Measurements from ENCODE around the gene C1QTNF6. TPM values are rescaled to one million over a fixed set of nuclear protein-coding genes. Genes with fewer than 3 reads are reported as not detected.

C1QTNF6 gene
- polyA plus RNA-seq, 1 donor from 2014 or later = 5.3 TPM

- no peaks in the 10 kb centered on the region for H4K20me1 ChIP-seq (ENCODE audit: insufficient read depth)
- no peaks in the 10 kb centered on the region for H3K36me3 ChIP-seq (ENCODE audit: insufficient read depth, low read length)
- no peaks in the 10 kb centered on the region for H3K9me2 ChIP-seq (ENCODE audit: insufficient read depth, low read length)
- no peaks in the 10 kb centered on the region for H3K79me2 ChIP-seq (replicated peaks; ENCODE audit: insufficient read depth, low read length)
- H3K9me3 ChIP-seq (ENCODE audit: low read length) = no peaks in the 10 kb centered on the region
- H2AFZ ChIP-seq (ENCODE audit: low read depth, low read length) = no peak overlapping the region
- H3K9ac ChIP-seq (ENCODE audit: low read length) = no peak overlapping the region
- TF ChIP-seq EZH2 (IDR thresholded peaks at IDR 0.05; ENCODE audit: borderline replicate concordance, insufficient read depth, low read length, poor library complexity, severe bottlenecking) (no peak), RAD21 (conservative IDR thresholded peaks at IDR 0.05) (no peak), TAF1 (IDR thresholded peaks at IDR 0.05; ENCODE audit: low read depth) (no peak), POLR2AphosphoS5 (IDR thresholded peaks at IDR 0.05) (no peak), SMC3 (conservative IDR thresholded peaks at IDR 0.05; ENCODE audit: poor library complexity) (no peak), EP300 (conservative IDR thresholded peaks at IDR 0.05; ENCODE audit: poor library complexity, severe bottlenecking) (no peak), MXI1 (conservative IDR thresholded peaks at IDR 0.05; ENCODE audit: poor library complexity, severe bottlenecking) (no peak)
- TF ChIP-seq, protein P1, sequence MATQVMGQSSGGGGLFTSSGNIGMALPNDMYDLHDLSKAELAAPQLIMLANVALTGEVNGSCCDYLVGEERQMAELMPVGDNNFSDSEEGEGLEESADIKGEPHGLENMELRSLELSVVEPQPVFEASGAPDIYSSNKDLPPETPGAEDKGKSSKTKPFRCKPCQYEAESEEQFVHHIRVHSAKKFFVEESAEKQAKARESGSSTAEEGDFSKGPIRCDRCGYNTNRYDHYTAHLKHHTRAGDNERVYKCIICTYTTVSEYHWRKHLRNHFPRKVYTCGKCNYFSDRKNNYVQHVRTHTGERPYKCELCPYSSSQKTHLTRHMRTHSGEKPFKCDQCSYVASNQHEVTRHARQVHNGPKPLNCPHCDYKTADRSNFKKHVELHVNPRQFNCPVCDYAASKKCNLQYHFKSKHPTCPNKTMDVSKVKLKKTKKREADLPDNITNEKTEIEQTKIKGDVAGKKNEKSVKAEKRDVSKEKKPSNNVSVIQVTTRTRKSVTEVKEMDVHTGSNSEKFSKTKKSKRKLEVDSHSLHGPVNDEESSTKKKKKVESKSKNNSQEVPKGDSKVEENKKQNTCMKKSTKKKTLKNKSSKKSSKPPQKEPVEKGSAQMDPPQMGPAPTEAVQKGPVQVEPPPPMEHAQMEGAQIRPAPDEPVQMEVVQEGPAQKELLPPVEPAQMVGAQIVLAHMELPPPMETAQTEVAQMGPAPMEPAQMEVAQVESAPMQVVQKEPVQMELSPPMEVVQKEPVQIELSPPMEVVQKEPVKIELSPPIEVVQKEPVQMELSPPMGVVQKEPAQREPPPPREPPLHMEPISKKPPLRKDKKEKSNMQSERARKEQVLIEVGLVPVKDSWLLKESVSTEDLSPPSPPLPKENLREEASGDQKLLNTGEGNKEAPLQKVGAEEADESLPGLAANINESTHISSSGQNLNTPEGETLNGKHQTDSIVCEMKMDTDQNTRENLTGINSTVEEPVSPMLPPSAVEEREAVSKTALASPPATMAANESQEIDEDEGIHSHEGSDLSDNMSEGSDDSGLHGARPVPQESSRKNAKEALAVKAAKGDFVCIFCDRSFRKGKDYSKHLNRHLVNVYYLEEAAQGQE (IDR thresholded peaks at IDR 0.05; ENCODE audit: borderline replicate concordance) = no peak
- TF ChIP-seq, protein P2, sequence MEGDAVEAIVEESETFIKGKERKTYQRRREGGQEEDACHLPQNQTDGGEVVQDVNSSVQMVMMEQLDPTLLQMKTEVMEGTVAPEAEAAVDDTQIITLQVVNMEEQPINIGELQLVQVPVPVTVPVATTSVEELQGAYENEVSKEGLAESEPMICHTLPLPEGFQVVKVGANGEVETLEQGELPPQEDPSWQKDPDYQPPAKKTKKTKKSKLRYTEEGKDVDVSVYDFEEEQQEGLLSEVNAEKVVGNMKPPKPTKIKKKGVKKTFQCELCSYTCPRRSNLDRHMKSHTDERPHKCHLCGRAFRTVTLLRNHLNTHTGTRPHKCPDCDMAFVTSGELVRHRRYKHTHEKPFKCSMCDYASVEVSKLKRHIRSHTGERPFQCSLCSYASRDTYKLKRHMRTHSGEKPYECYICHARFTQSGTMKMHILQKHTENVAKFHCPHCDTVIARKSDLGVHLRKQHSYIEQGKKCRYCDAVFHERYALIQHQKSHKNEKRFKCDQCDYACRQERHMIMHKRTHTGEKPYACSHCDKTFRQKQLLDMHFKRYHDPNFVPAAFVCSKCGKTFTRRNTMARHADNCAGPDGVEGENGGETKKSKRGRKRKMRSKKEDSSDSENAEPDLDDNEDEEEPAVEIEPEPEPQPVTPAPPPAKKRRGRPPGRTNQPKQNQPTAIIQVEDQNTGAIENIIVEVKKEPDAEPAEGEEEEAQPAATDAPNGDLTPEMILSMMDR (IDR thresholded peaks at IDR 0.05; ENCODE audit: poor library complexity, severe bottlenecking) = no peak
- no peak overlapping the region for H3K4me3 ChIP-seq (ENCODE audit: low read length)
- H3K4me2 ChIP-seq (ENCODE audit: low read length) = no peak overlapping the region
- no peaks in the 10 kb centered on the region for H3K27me3 ChIP-seq (ENCODE audit: insufficient read depth, low read depth, low read length)
- no peaks in the 10 kb centered on the region for H3F3A ChIP-seq (ENCODE audit: insufficient read depth, low read length, poor library complexity, severe bottlenecking)
- no peak overlapping the region for H3K27ac ChIP-seq (ENCODE audit: low read length)
Observed at GRCh38 chr22:37181681-37182080, 6.4 kb downstream of the C1QTNF6 start.

DNA sequence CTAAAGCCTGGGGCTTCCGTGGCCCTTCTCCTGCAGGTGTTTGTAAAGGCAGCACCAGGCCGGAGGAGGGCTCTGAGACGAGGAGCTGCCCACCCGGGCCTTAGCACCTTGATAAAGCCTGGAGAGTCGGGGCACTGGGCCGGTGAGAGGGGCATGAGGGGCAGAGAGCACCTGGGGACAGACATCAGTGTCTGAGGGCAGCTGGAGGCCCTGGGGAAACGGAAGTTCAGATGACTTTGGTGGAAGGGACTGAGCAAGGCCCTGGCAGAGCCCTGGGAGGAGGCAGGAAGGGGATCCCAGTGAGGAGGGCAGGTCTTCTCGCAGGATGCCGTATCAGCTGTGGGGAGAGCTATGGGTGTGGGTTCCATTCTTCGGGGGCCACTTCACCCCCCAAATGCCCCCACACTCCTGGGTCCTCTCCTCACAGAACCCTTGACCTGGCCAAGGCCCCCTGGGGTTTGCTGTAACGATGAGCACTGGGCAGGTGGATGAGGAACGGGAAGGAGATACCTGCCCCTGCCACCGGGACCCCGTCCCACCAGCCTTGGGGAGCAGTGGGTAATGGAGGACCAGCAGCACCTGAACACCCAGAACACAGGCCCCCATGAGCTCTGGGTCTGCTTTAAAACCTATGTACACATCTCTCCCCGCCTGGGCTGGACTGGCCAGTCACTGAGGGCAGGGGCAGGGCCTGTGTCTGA, 7.4 kb downstream of the C1QTNF6 start:
- Histone ChIP-seq H3K4me2 (ENCODE audit: low read length) (no peak overlapping the region), H3K27ac (ENCODE audit: low read length) (no peak overlapping the region), H2AFZ (ENCODE audit: low read depth, low read length) (no peak overlapping the region), H4K20me1 (ENCODE audit: insufficient read depth) (no peaks in the 10 kb centered on the region), H3K36me3 (ENCODE audit: insufficient read depth, low read length) (no peaks in the 10 kb centered on the region), H3K27me3 (ENCODE audit: insufficient read depth, low read depth, low read length) (no peaks in the 10 kb centered on the region), H3F3A (ENCODE audit: insufficient read depth, low read length, poor library complexity, severe bottlenecking) (no peaks in the 10 kb centered on the region), H3K4me3 (ENCODE audit: low read length) (no peak overlapping the region), H3K9me2 (ENCODE audit: insufficient read depth, low read length) (no peaks in the 10 kb centered on the region), H3K9me3 (ENCODE audit: low read length) (no peaks in the 10 kb centered on the region), H3K9ac (ENCODE audit: low read length) (no peak overlapping the region), H3K79me2 (replicated peaks; ENCODE audit: insufficient read depth, low read length) (no peaks in the 10 kb centered on the region)
- TF ChIP-seq SMC3 (conservative IDR thresholded peaks at IDR 0.05; ENCODE audit: poor library complexity) = no peak
- no peak for TF ChIP-seq EP300 (conservative IDR thresholded peaks at IDR 0.05; ENCODE audit: poor library complexity, severe bottlenecking)
- TF ChIP-seq TAF1 (IDR thresholded peaks at IDR 0.05; ENCODE audit: low read depth) = no peak
- TF ChIP-seq, protein P2 (IDR thresholded peaks at IDR 0.05; ENCODE audit: poor library complexity, severe bottlenecking) = no peak
- no peak for TF ChIP-seq POLR2AphosphoS5 (IDR thresholded peaks at IDR 0.05)
- TF ChIP-seq MXI1 (conservative IDR thresholded peaks at IDR 0.05; ENCODE audit: poor library complexity, severe bottlenecking) = no peak
- no peak for TF ChIP-seq RAD21 (conservative IDR thresholded peaks at IDR 0.05)
- no peak for TF ChIP-seq EZH2 (IDR thresholded peaks at IDR 0.05; ENCODE audit: borderline replicate concordance, insufficient read depth, low read length, poor library complexity, severe bottlenecking)
- TF ChIP-seq, protein P1 (IDR thresholded peaks at IDR 0.05; ENCODE audit: borderline replicate concordance) = no peak

All from neural cell (in vitro differentiated cells).